Stimulated activated CD8-positive, alpha-beta memory T cell treated with anti-CD3 and anti-CD28 coated beads, Interleukin-15, amount 100 ng/mL, for 1 hour (primary cell): ENCODE measurements around the gene PIK3R5.

ENCODE experiments used
- DNase-seq: peaks from one replicate; pipeline ENCODE4 v3.0.0-alpha.2; 2020; ENCODE audit warnings: low read depth

PIK3R5 gene

GRCh38 chr17:8829036-8829941 is 136.2 kb downstream of the PIK3R5 start:
- DNase-seq, result no peak
